GM20000 (cell line): ENCODE measurements around the gene PCIF1.

Experiments used
- DNase-seq: peaks from one replicate; pipeline ENCODE4 v3.0.0; 2012; ENCODE audit warnings: low spot score
- TF ChIP-seq, protein P1 (sequence below): IDR thresholded peaks from 2 replicates; pipeline ENCODE4 v1.5.1; 2012; ENCODE audit warnings: mild to moderate bottlenecking, control low read depth; ENCODE audit errors: extremely low read depth, missing control alignments

Gene PCIF1

DNA sequence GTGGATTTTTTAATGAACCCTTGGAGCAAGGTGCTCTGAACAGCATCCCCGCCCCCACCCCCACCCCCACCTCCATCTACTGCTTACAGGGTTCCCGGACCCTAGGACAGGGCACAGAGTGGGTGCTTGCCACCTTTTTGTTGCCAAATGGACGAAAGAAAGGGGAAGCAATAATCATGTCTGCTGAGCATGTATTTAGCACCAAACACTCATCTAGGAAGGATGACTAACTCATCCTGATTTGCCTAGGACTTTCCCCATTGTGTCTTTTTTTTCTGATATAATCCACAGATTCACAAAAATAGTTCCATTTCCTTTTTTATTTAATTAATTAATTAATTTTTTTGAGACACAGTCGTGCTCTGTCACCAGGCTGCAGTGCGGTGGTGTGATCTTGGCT lies 21.4 kb upstream of the PCIF1 start:
- no peak for DNase-seq
- TF ChIP-seq, protein P1, sequence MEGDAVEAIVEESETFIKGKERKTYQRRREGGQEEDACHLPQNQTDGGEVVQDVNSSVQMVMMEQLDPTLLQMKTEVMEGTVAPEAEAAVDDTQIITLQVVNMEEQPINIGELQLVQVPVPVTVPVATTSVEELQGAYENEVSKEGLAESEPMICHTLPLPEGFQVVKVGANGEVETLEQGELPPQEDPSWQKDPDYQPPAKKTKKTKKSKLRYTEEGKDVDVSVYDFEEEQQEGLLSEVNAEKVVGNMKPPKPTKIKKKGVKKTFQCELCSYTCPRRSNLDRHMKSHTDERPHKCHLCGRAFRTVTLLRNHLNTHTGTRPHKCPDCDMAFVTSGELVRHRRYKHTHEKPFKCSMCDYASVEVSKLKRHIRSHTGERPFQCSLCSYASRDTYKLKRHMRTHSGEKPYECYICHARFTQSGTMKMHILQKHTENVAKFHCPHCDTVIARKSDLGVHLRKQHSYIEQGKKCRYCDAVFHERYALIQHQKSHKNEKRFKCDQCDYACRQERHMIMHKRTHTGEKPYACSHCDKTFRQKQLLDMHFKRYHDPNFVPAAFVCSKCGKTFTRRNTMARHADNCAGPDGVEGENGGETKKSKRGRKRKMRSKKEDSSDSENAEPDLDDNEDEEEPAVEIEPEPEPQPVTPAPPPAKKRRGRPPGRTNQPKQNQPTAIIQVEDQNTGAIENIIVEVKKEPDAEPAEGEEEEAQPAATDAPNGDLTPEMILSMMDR = no peak

DNA sequence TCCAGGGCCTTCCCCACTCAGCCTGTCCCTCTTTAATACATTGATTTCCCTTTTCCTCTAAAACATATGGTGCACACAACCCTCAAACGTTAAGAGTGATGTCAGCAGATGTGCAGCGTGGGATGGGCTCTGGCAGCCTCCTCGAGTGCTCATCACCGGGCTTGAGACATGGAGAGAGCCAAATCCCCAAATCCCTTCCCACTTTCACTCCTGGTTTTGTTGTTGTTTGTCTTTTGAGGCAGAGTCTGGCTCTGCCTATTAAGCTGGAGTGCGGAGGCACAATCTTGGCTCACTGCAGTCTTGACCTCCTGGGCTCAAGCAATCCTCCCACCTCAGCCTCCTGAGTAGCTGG lies 16.7 kb upstream of the PCIF1 start:
- TF ChIP-seq, protein P1 = no peak
- DNase-seq = no peak

DNA sequence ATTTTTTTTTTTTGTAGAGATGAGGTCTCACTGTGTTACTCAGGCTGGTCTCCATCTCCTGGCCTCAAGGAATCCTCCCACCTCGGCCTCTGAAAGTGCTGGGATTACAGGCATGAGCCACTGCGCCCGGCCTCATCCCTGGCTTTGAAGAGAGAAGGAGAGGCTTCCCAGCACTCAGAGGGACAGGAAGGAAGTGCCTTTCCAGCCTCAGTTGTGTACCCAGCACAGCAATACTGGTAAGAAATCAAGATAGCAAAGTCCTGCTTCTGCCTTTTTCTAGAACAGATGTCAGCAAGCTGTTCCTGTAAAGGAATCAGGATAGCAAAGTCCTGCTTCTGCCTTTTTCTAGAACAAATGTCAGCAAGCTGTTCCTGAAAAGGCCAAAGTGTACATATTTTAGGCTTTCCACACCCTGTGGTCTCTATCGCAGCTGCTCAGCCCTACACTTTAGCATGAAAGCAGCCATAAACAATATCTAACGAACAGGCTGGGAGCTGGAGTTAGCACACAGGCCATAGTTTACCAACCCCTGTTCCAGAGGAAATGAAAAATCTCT lies 16.2 kb upstream of the PCIF1 start:
- TF ChIP-seq, protein P1 = no peak

GRCh38 chr20:45918779-45919537 lies 15.5 kb upstream of the PCIF1 start:
- no peak for DNase-seq
- TF ChIP-seq, protein P1 = no peak

More for the DNA sequence above, 16.2 kb upstream of the PCIF1 start:
- DNase-seq = no peak

DNA sequence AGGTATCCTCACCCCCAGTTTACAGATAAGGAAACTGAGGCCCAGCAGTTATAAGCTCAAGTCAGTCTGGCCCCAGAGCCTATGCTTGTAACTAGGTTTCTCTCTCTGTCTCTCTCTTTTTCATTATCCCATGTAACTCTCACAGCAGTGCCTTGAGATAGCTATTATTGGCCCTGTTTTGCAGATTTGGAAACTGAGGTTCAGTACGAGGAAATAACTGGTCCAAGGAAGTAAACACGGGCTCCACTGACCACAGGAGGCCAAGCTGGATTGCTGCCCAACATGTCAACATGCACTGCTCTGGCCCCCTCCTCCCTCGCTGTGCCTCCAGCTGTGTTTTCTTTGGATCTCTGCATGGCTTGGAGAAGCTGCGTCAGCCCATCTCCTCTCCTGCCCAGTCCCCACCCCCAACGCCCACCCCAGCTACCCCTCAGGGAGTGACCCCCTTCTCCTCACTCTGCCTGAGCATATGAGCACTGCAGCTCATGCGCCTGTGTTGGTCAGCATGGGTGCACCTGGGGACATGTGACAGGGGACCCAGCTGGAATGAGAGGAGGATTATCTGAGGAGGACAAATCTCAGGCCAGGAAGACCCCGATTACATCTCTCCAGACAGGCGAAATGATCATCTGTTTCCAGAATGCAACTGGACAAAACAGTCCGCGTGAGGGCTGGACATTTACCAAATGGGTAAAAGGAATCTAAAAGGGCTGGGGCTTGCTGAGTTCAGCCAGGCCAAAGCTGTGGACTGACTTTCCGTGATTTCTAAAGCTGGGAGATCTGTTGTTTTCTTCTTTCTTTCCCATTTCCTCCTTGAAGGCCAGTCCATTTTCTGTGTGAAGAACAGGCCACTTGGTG lies 14.7 kb upstream of the PCIF1 start:
- TF ChIP-seq, protein P1 = no peak
- DNase-seq = no peak

DNA sequence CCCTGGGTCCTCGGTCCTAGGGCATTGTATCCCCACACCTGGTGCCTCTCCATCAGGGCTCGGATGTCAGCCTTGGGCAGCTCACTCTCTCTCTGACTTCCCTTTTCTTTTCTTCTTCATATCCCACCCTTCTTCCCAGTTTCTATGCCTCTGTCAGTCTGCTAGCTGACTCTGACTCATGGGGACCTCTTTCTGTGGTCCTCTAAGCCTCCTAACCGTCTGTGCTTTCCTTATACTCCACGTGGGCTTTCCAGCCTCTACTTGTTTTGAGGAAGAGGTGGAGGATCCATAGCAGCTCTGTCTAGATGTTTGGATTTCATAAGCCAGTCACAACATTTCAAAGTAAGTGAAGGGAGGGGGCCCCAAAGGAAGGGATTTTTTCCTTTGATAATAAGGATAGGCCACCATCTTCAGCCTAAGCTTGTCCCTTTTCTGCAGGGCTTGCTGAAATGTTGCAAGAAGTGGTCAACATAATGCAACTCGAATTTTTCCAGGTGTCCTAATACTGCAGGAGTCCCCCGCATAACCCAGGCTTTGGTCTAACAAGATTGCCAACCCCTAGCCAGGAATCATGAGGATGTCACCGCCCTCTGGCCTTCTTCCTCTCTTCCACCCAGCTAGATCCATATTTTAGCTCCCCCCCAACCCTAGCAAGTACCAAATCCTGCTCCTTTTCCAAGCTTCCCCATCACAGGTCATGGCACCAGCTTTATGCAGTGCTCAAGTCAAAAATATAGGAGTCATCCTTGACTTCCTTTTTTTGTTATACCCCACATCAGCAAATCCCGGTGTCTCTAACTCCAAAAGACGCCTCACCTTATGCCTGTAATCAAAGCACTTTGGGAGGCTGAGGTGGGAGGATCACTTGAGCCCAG lies 13.8 kb upstream of the PCIF1 start:
- TF ChIP-seq, protein P1 = no peak
- DNase-seq = no peak
